GM21447 (cell line): ENCODE data around the gene G6PC3.
"Not testable (repeated sequence)": the region's sequence is repeated elsewhere in the genome, so short reads cannot be mapped to it uniquely, and the experiment has no call there.

Source experiments
- ATAC-seq: cut with Tn5 transposase; IDR thresholded peaks from one replicate; pipeline ENCODE4 v1.9.1; 2021; ENCODE audit not compliant: unreplicated experiment

G6PC3 gene

GRCh38 chr17:44105941-44106340 is 35.4 kb downstream of the G6PC3 start:
- ATAC-seq, result no peak

- ATAC-seq, result no peak
Observed at GRCh38 chr17:44106801-44107200, 36.3 kb downstream of the G6PC3 start.

- no peak for ATAC-seq
Observed at GRCh38 chr17:44108440-44109311, 38.1 kb downstream of the G6PC3 start.

GRCh38 chr17:44109312-44109630 is 38.7 kb downstream of the G6PC3 start:
- ATAC-seq, result no peak

- ATAC-seq, result no peak
Observed at GRCh38 chr17:44110011-44110686, 39.6 kb downstream of the G6PC3 start.

GRCh38 chr17:44110823-44111633 is 40.5 kb downstream of the G6PC3 start:
- ATAC-seq, result peak; percentile 65

GRCh38 chr17:44111777-44112176 is 41.2 kb downstream of the G6PC3 start:
- ATAC-seq, result no peak

- no peak for ATAC-seq
Observed at GRCh38 chr17:44112284-44113280, 42.0 kb downstream of the G6PC3 start.

GRCh38 chr17:44113382-44113781 is 42.8 kb downstream of the G6PC3 start:
- ATAC-seq, result no peak

- ATAC-seq, result no peak
Observed at GRCh38 chr17:44113868-44114840, 43.6 kb downstream of the G6PC3 start.

GRCh38 chr17:44115585-44116415 is 45.3 kb downstream of the G6PC3 start:
- ATAC-seq, result no peak

GRCh38 chr17:44117351-44117750 is 46.8 kb downstream of the G6PC3 start:
- no peak for ATAC-seq

GRCh38 chr17:44118427-44119050 is 48.0 kb downstream of the G6PC3 start:
- ATAC-seq, result no peak

GRCh38 chr17:44119062-44119461 is 48.5 kb downstream of the G6PC3 start:
- ATAC-seq, result no peak

- ATAC-seq, result no peak
Observed at GRCh38 chr17:44119798-44120197, 49.3 kb downstream of the G6PC3 start.

GRCh38 chr17:44120281-44120680 is 49.7 kb downstream of the G6PC3 start:
- ATAC-seq, result not testable (repeated sequence)

- ATAC-seq, result no peak
Observed at GRCh38 chr17:44120851-44121605, 50.5 kb downstream of the G6PC3 start.
